Measurements from ENCODE around the gene TMEM101. TPM values are rescaled to one million over a fixed set of nuclear protein-coding genes. Genes with fewer than 3 reads are reported as not detected.
"Not testable (repeated sequence)": the region's sequence is repeated elsewhere in the genome, so short reads cannot be mapped to it uniquely, and the experiment has no call there.

The TMEM101 gene
- total and polyA plus RNA-seq, 2 of the 13 experiments (the other 11 are each of a cell fraction or from before 2014, with no cell fraction given), result 72.0 to 100 TPM

GRCh38 chr17:43972444-43973212 is 42.1 kb downstream of the TMEM101 start (continued):
- TF ChIP-seq FOXO1 (CRISPR knock-in tag; IDR thresholded peaks at IDR 0.05) (peak; percentile 38; the same call in 1 of the 2 replicates), SOX6 (CRISPR knock-in tag; IDR thresholded peaks at IDR 0.05) (peak; percentile 83), PITX1 (CRISPR knock-in tag; IDR thresholded peaks at IDR 0.05) (peak; percentile 68), EP300 (IDR thresholded peaks at IDR 0.05; ENCODE audit: low read depth in 2 of 2, low read length in 2 of 2) (peak in 1 of 2 experiments; percentile 57; a peak in 2 of 4 replicates), MEF2D (CRISPR knock-in tag; IDR thresholded peaks at IDR 0.05) (peak; percentile 94), ZNF770 (CRISPR knock-in tag; IDR thresholded peaks at IDR 0.05) (peak; percentile 96), ZFP90 (CRISPR knock-in tag; IDR thresholded peaks at IDR 0.05; ENCODE audit: borderline replicate concordance) (peak; percentile 100), NCOR1 (IDR thresholded peaks at IDR 0.05; ENCODE audit: borderline replicate concordance, low read length) (peak; percentile 52; the same call in 1 of the 2 replicates), ZNF687 (CRISPR knock-in tag; IDR thresholded peaks at IDR 0.05) (peak; percentile 50), SP5 (CRISPR knock-in tag; IDR thresholded peaks at IDR 0.05; ENCODE audit: borderline replicate concordance, low read depth) (peak; percentile 50; the same call in 1 of the 2 replicates), ZNF124 (CRISPR knock-in tag; IDR thresholded peaks at IDR 0.05) (peak; percentile 26; the same call in 1 of the 2 replicates), ARID5B (CRISPR knock-in tag; IDR thresholded peaks at IDR 0.05) (peak; percentile 78), NR2F6 (IDR thresholded peaks at IDR 0.05) (peak; percentile 56), NR2F6 (CRISPR knock-in tag; IDR thresholded peaks at IDR 0.05) (peak; percentile 49), HIVEP1 (CRISPR knock-in tag; IDR thresholded peaks at IDR 0.05) (0 out of 2 replicates have a peak, but pooled peaks have one; percentile 19), THAP11 (CRISPR knock-in tag; IDR thresholded peaks at IDR 0.05) (0 out of 2 replicates have a peak, but pooled peaks have one; percentile 34), SALL1 (CRISPR knock-in tag; IDR thresholded peaks at IDR 0.05) (peak; percentile 94), CBX2 (CRISPR knock-in tag; IDR thresholded peaks at IDR 0.05; ENCODE audit: low read depth) (peak; percentile 84)
- not testable (repeated sequence) for TF ChIP-seq SOX6 (IDR thresholded peaks at IDR 0.05); EP300 (CRISPR knock-in tag; IDR thresholded peaks at IDR 0.05; ENCODE audit: borderline replicate concordance); CBX2 (IDR thresholded peaks at IDR 0.05; ENCODE audit: low read depth, low read length)

Measured in HepG2 (cell line).